ENCODE measurements around the gene RPGRIP1L. TPM values are rescaled to one million over a fixed set of nuclear protein-coding genes. Genes with fewer than 3 reads are reported as not detected.
"Not testable (repeated sequence)": the region's sequence is repeated elsewhere in the genome, so short reads cannot be mapped to it uniquely, and the experiment has no call there.

Gene RPGRIP1L
- total and polyA plus RNA-seq, 3 donors from 2014 or later, result 22.0 to 37.4 (median 23.0) TPM

DNA sequence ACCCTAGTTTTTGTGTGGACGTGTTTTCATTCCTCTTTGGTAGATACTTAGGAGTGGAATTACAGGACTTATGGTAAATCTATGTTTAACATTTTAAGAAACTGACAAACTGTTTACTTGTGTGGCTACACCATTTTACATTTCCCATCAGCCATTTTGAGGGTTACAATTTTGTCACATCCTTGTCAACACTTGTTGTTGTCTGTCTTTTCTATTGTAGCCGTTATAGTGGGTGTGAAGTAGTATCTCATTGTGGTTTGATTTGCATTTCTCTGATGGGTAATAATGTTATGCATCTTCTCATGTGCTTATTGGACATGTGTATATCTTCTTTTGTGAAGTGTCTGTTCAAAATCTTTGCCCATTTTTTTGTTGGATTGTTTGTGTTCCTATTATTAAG, 4.8 kb upstream of the RPGRIP1L start:
- no peaks in the 10 kb centered on the region for H3K36me3 ChIP-seq (ENCODE audit: low read depth, missing control alignments)
- no peak overlapping the region for H3K27ac ChIP-seq
- no peaks in the 10 kb centered on the region for H3K9me3 ChIP-seq
- WGBS, 2 donors, result 92 to 93% methylated on average over 2 of the region's 2 CpGs
- H3K4me3 ChIP-seq, result no peak overlapping the region
- intact Hi-C loops (cut with DNase I; ENCODE audit: low total_unique reads), result no loop called here
- DNase-seq, result no peak
- H3K27me3 ChIP-seq, result no peaks in the 10 kb centered on the region
- peaks cover 15% of the 10 kb centered on the region for H3K4me1 ChIP-seq
- TF ChIP-seq, protein P1, sequence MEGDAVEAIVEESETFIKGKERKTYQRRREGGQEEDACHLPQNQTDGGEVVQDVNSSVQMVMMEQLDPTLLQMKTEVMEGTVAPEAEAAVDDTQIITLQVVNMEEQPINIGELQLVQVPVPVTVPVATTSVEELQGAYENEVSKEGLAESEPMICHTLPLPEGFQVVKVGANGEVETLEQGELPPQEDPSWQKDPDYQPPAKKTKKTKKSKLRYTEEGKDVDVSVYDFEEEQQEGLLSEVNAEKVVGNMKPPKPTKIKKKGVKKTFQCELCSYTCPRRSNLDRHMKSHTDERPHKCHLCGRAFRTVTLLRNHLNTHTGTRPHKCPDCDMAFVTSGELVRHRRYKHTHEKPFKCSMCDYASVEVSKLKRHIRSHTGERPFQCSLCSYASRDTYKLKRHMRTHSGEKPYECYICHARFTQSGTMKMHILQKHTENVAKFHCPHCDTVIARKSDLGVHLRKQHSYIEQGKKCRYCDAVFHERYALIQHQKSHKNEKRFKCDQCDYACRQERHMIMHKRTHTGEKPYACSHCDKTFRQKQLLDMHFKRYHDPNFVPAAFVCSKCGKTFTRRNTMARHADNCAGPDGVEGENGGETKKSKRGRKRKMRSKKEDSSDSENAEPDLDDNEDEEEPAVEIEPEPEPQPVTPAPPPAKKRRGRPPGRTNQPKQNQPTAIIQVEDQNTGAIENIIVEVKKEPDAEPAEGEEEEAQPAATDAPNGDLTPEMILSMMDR (IDR thresholded peaks at IDR 0.05), result no peak
- no peak for TF ChIP-seq POLR2A (IDR thresholded peaks at IDR 0.05)

DNA sequence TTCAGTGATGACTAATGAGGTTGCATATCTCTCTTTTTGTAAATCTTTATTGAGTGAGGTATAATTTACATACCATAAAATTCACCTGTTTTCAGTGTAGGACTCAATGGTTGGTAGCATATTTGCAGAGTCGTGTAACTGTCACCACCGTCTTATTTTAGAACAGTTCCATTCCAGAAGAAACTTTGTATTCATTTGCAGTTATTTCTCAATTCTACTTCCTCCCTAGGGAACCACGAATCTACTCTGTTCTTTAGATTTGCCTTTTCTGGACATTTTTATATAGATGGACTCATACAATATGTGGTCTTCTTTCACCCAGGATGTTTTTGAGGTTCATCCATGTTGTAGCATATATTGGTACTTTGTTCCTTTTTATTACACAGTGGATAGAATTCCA, 4.0 kb upstream of the RPGRIP1L start:
- Histone ChIP-seq H3K27ac (no peak overlapping the region), H3K4me1 (peaks cover 12% of the 10 kb centered on the region), H3K4me3 (no peak overlapping the region), H3K36me3 (ENCODE audit: low read depth, missing control alignments) (no peaks in the 10 kb centered on the region), H3K27me3 (no peaks in the 10 kb centered on the region), H3K9me3 (no peaks in the 10 kb centered on the region)
- TF ChIP-seq, protein P1 (IDR thresholded peaks at IDR 0.05), result no peak
- no peak for TF ChIP-seq POLR2A (IDR thresholded peaks at IDR 0.05)
- WGBS, 2 donors, result 52 to 81% methylated on average over 3 of the region's 3 CpGs
- intact Hi-C loops (cut with DNase I; ENCODE audit: low total_unique reads), result no loop called here
- DNase-seq, result no peak

DNA sequence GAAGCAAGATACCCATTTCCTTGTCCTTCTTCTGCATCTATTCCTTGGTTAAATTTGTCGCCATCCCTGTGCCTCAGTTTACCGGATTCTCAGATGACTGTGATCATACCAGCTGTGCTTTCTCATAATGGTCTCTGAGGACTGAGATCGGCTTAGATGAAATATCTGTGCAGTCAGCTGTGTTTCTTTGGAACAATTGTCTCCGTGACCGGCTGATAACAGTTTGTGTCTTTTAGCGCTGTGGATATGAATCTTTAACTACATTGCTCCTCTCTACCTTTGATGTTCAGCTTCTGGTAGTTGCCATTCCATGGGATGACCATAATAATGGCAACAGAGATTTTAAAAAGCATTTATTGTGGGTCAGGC, 770 bp upstream of the RPGRIP1L start:
- no peak for TF ChIP-seq POLR2A (IDR thresholded peaks at IDR 0.05)
- TF ChIP-seq, protein P1 (IDR thresholded peaks at IDR 0.05), result no peak
- peaks cover 12% of the 10 kb centered on the region for H3K4me1 ChIP-seq
- H3K4me3 ChIP-seq, result peak overlapping the region; percentile 77 to 91
- peak overlapping the region; percentile 56 to 76 for H3K27ac ChIP-seq
- no peak for DNase-seq
- WGBS, 2 donors, result 1 to 4% methylated on average over 6 of the region's 6 CpGs
- no peaks in the 10 kb centered on the region for H3K36me3 ChIP-seq (ENCODE audit: low read depth, missing control alignments)
- intact Hi-C loops (cut with DNase I; ENCODE audit: low total_unique reads), result no loop called here
- no peaks in the 10 kb centered on the region for H3K9me3 ChIP-seq
- H3K27me3 ChIP-seq, result no peaks in the 10 kb centered on the region

DNA sequence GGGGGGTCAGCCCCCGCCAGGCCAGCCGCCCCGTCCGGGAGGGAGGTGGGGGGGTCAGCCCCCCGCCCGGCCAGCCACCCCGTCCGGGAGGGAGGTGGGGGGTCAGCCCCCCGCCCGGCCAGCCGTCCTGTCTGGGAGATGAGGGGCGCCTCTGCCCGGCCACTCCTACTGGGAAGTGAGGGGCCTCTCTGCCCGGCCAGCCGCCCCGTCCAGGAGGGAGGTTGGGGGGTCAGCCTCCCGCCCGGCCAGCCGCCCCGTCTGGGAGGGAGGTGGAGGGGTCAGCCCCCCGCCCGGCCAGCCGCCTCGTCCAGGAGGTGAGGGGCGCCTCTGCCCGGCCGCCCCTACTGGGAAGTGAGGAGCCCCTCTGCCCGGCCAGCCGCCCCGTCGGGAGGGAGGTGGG, 5.4 kb downstream of the RPGRIP1L start:
- H3K4me3 ChIP-seq; H3K36me3 ChIP-seq (ENCODE audit: low read depth, missing control alignments); H3K9me3 ChIP-seq; intact Hi-C loops (cut with DNase I; ENCODE audit: low total_unique reads); H3K4me1 ChIP-seq; H3K27me3 ChIP-seq; H3K27ac ChIP-seq; DNase-seq: not testable (repeated sequence)
- no CpG with 5 or more reads among the region's 31 CpGs for WGBS, 2 donors

DNA sequence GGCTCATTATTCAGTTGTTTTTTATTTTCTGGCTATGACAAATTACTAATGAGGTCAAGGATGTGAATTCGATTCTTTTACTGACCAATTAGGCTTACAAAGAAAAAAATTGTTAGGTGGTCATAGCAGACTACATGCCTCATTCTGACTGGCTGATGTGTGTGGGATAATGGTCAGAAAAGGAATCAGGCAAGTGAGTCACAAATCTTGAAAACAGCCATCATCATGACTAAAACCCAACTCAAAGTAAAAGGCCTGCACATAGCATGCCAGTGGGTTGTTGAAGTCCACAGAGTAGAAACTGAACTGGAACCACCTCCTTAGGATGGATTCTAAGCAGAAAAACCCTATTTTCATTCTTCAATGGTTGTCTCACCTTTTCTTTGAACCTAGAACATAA, 8.6 kb downstream of the RPGRIP1L start:
- intact Hi-C loops (cut with DNase I; ENCODE audit: low total_unique reads), result no loop called here
- H3K9me3 ChIP-seq, result no peaks in the 10 kb centered on the region
- 90% methylated on average over 1 of the region's 1 CpG for WGBS, 2 donors
- H3K4me3 ChIP-seq, result no peak overlapping the region
- no peak for DNase-seq
- H3K27ac ChIP-seq, result no peak overlapping the region
- TF ChIP-seq, protein P1 (IDR thresholded peaks at IDR 0.05), result no peak
- no peak for TF ChIP-seq POLR2A (IDR thresholded peaks at IDR 0.05)
- H3K4me1 ChIP-seq, result no peaks in the 10 kb centered on the region
- H3K27me3 ChIP-seq, result no peaks in the 10 kb centered on the region
- no peaks in the 10 kb centered on the region for H3K36me3 ChIP-seq (ENCODE audit: low read depth, missing control alignments)
